ENCODE results near the gene SPATA33.
"Not testable (repeated sequence)": the region's sequence is repeated elsewhere in the genome, so short reads cannot be mapped to it uniquely, and the experiment has no call there.

GRCh38 chr16:89699629-89700099, 42.0 kb downstream of the SPATA33 start:
- TF ChIP-seq CTCF, POLR2A (IDR thresholded peaks at IDR 0.05): not testable (repeated sequence)
